ENCODE results near the gene HMCN2. TPM values are rescaled to one million over a fixed set of nuclear protein-coding genes. Genes with fewer than 3 reads are reported as not detected.
A peak's percentile ranks its signal among the peaks of the same experiment; 100 is the strongest.

The HMCN2 gene
- total RNA-seq, 2 donors from 2014 or later: 2.9 to 5.5 TPM

DNA sequence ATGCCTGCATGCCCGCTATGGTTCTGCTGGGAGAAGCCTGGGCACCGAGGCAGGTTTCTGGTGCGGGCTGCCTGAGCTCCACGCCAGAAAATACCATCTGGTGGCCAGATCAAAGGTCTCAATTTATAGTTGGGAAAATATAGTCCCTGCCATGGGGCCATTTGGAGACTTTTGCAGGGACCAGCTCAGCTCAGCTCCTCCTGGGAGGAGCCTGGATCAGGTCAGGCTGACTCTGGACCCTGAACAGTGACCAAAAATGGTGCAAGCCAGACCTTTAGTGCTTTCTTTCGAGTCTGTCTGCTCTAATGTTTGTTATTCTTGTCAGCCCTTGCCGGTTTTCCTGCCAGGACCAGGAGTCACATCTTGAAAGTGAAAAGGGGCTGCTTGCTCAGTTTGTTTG, 31.8 kb downstream of the HMCN2 start:
- TF ChIP-seq POLR2AphosphoS5 (IDR thresholded peaks at IDR 0.05) (peak; percentile 14), POLR2A (IDR thresholded peaks at IDR 0.05) (no peak)
- no peak for DNase-seq (ENCODE audit: low spot score)
- no peaks in the 10 kb centered on the region for H3K9me3 ChIP-seq
- peaks cover 4% of the 10 kb centered on the region for H3K27me3 ChIP-seq (replicated peaks; ENCODE audit: insufficient read depth)
- H3K4me1 ChIP-seq (replicated peaks): no peaks in the 10 kb centered on the region
- intact Hi-C loops (cut with DNase I): no loop called here
- H3K36me3 ChIP-seq: no peaks in the 10 kb centered on the region
- 48% methylated on average over 6 of the region's 6 CpGs for WGBS
- no peak overlapping the region for H3K27ac ChIP-seq
- H3K4me3 ChIP-seq: no peak overlapping the region

DNA sequence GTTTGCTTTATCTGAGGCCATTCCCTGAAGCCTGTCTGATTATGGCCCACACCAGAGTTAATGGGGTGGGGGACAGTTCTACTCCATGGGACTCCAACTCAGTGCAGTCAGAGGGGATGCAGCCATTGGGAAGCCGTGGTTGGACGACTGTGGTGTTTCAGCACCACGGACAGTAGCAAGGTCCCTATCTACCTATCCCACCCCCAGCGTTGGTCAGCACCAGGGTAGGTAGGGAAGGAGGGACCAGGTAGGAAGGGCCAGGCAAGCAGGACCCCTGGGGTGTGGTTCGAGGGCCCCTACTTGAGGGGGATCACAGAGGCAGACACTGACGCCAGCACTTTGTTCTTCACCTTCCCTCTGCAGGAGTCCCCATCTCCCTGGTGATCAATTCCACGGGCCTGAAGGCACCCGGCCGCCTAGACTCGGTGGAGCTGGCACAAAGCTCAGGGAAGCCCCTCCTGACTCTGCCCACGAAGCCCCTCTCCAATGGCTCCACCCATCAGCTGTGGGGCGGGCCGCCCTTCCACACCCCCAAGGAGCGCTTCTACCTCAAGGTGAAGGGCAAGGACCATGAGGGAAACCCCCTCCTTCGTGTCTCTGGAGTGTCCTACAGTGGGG, 33.2 kb downstream of the HMCN2 start:
- Histone ChIP-seq H3K27me3 (replicated peaks; ENCODE audit: insufficient read depth) (peaks cover 1% of the 10 kb centered on the region), H3K4me1 (replicated peaks) (no peaks in the 10 kb centered on the region), H3K9me3 (no peaks in the 10 kb centered on the region), H3K27ac (no peak overlapping the region), H3K36me3 (no peaks in the 10 kb centered on the region), H3K4me3 (no peak overlapping the region)
- TF ChIP-seq, protein P1, sequence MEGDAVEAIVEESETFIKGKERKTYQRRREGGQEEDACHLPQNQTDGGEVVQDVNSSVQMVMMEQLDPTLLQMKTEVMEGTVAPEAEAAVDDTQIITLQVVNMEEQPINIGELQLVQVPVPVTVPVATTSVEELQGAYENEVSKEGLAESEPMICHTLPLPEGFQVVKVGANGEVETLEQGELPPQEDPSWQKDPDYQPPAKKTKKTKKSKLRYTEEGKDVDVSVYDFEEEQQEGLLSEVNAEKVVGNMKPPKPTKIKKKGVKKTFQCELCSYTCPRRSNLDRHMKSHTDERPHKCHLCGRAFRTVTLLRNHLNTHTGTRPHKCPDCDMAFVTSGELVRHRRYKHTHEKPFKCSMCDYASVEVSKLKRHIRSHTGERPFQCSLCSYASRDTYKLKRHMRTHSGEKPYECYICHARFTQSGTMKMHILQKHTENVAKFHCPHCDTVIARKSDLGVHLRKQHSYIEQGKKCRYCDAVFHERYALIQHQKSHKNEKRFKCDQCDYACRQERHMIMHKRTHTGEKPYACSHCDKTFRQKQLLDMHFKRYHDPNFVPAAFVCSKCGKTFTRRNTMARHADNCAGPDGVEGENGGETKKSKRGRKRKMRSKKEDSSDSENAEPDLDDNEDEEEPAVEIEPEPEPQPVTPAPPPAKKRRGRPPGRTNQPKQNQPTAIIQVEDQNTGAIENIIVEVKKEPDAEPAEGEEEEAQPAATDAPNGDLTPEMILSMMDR (IDR thresholded peaks at IDR 0.05): no peak
- TF ChIP-seq POLR2A (IDR thresholded peaks at IDR 0.05) (no peak), POLR2AphosphoS5 (IDR thresholded peaks at IDR 0.05) (no peak)
- no peak for DNase-seq (ENCODE audit: low spot score)
- intact Hi-C loops (cut with DNase I): no loop called here
- 56% methylated on average over 15 of the region's 15 CpGs for WGBS

DNA sequence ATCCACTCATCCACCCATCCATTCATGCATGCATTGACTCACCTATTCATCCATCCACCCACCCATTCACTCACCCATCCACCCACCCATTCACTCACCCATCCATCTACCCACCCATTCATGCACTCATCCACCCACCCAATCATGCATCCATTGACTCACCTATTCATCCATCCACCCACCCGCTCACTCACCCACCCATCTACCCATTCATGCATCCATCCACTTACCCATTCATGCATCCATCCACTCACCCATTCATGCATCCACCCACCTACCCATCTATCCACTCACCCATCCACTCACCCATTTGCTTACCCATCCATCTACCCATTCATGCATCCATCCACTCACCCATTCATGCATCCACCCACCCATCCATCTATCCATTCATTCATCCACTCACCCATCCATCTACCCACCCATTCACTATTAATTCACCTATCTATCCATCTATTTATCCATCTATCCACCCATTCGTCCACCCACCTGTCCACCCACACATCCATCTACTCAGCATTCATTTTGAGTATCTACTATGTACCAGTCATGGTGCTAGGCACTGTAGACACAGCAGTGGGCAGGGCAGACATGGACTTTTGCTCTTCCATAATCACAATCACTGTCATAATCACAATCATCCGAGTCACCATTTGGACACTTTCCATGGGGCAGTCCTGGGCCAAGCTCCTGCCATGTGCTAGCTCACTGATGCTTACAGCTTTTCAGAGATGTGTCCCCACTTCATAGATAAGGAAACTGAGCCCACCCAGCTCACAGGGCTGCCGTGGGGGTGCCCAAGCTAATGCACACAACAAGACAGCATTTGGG, 34.4 kb downstream of the HMCN2 start:
- no peaks in the 10 kb centered on the region for H3K36me3 ChIP-seq
- no peak for DNase-seq (ENCODE audit: low spot score)
- no peaks in the 10 kb centered on the region for H3K9me3 ChIP-seq
- intact Hi-C loops (cut with DNase I): no loop called here
- H3K4me3 ChIP-seq: no peak overlapping the region
- H3K27me3 ChIP-seq (replicated peaks; ENCODE audit: insufficient read depth): no peaks in the 10 kb centered on the region
- no peak overlapping the region for H3K27ac ChIP-seq
- WGBS: 90% methylated on average over 4 of the region's 4 CpGs
- H3K4me1 ChIP-seq (replicated peaks): no peaks in the 10 kb centered on the region
- TF ChIP-seq POLR2A (IDR thresholded peaks at IDR 0.05) (no peak), POLR2AphosphoS5 (IDR thresholded peaks at IDR 0.05) (no peak)
- TF ChIP-seq, protein P1 (IDR thresholded peaks at IDR 0.05): no peak

DNA sequence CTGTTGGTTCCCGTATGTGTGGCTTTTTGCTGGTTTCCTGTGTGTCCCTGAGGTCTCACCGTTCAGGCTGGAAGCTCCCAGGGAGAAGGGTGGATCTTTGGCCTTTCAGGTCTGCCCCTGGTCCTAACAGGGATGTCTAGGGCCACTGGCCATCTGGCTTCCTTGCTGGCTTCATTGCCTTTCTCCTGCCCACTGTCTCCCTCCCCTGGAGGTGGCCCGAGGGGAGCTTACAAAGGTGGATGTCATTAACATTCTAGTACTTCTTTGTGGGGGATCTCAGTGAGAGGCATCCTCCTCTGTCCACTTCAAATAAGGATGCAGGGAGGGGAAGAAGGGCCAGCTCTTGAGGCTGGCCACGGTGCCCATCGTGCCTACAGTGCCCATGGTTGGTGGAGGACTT, 35.2 kb downstream of the HMCN2 start:
- intact Hi-C loops (cut with DNase I): no loop called here
- Histone ChIP-seq H3K27me3 (replicated peaks; ENCODE audit: insufficient read depth) (no peaks in the 10 kb centered on the region), H3K9me3 (no peaks in the 10 kb centered on the region), H3K27ac (no peak overlapping the region), H3K4me3 (no peak overlapping the region), H3K36me3 (no peaks in the 10 kb centered on the region), H3K4me1 (replicated peaks) (no peaks in the 10 kb centered on the region)
- no peak for TF ChIP-seq POLR2A (IDR thresholded peaks at IDR 0.05)
- TF ChIP-seq, protein P1 (IDR thresholded peaks at IDR 0.05): no peak
- TF ChIP-seq POLR2AphosphoS5 (IDR thresholded peaks at IDR 0.05): no peak
- DNase-seq (ENCODE audit: low spot score): no peak
- 84% methylated on average over 5 of the region's 5 CpGs for WGBS

DNA sequence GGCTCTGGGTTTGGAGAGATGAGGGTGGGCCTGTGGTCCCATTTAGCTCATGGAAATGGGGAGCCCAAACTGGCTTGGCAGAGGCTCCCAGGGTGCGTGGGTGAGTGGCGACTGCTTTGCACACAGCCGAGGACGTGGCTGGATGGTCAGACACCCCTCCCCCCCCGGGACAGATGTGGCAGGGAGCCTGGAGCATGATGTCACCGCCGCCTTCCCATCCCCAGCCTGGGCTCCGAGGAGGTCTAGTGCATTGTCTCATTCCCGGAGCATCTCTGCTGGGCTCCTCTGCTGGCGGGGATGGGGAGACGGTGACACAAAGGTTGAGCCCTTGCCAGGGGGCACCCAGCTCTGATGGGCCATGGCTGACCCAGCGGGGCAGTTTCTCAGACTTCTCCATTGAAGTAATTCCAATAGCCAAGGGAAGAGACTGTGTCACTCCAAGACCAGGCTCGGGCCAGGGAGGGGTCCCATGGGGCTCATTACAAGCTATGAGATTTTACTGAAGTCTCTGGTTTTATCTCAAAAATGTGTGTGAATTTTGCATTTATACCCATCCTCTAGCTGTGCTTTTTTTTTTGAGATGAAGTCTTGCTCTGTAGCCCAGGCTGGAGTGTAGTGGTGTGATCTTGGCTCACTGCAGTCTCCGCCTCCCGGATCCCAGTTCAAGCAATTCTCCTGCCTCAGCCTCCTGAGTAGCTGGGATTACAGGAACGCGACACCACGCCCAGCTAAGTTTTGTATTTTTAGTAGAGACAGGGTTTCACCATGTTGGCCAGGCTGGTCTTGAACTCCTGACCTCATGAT, 36.1 kb downstream of the HMCN2 start:
- no peak overlapping the region for H3K4me3 ChIP-seq
- H3K4me1 ChIP-seq (replicated peaks): no peaks in the 10 kb centered on the region
- 56% methylated on average over 18 of the region's 18 CpGs for WGBS
- TF ChIP-seq POLR2A (IDR thresholded peaks at IDR 0.05) (no peak), POLR2AphosphoS5 (IDR thresholded peaks at IDR 0.05) (no peak)
- TF ChIP-seq, protein P1 (IDR thresholded peaks at IDR 0.05): no peak
- H3K9me3 ChIP-seq: no peaks in the 10 kb centered on the region
- H3K27ac ChIP-seq: no peak overlapping the region
- no peak for DNase-seq (ENCODE audit: low spot score)
- no peaks in the 10 kb centered on the region for H3K27me3 ChIP-seq (replicated peaks; ENCODE audit: insufficient read depth)
- H3K36me3 ChIP-seq: no peaks in the 10 kb centered on the region
- intact Hi-C loops (cut with DNase I): no loop called here

All from prostate gland (tissue), 2 donors.